ENCODE measurements around the gene RAET1L.
"Not testable (repeated sequence)": the region's sequence is repeated elsewhere in the genome, so short reads cannot be mapped to it uniquely, and the experiment has no call there.

Gene RAET1L

DNA sequence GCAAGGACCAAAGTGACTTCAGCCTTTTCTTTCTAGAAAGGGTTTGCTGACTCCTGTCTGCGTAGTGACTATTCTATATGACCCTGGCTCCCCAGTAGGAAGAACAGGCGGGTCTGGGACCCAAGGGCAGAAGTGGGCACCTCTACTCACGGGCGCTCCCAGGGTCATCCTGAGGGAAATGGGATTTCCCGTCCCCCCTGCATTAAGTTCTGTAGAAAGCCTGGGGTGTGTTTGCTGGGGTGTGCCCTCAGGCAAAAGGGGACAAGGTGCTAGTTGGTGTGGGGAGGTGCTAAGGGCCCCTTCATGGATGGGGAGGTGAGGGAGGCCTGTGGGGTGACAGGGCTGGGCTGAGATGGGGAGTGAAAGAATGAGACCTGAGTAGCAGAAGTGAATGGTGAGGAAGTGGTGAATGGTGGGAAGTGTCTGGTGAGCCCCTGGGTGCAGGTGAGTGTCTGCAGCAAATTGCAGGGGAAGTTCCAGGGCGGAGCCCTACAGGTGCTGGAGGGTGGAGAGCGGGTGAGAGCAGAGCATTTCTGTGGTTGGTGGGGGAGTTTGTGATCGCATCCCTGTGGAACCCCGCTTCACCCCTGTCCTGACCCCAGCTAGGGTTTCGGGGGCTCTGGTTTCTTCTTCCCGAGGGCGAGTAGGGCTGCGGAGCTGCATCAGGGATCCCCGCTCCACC is 21.1 kb downstream of the RAET1L start:
- DNase-seq (ENCODE audit: low read depth), result peak; percentile 39
- TF ChIP-seq CTCF (IDR thresholded peaks at IDR 0.05; ENCODE audit: low read depth, low read length, missing control alignments), result no peak
- peak overlapping the region; percentile 44 for H3K4me3 ChIP-seq (ENCODE audit: low read depth, low read length)

DNA sequence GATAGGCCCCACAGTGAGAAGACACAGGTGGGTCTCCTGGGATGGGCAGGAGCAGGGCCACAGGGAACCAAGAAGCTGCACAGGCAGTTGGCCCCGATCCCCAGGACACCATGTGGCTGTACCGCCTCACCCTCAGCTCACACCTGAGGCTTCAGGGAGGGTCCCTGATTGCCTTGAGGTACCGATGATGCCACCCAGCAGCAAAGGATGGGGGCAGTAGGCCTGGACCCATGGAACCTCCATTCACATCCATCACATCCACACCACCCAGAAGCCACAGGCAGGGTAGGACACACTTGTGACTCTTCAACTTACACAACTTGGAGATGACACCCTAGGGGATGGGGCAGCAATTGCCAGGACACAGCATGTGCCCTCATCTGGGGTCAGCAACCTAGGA is 21.7 kb downstream of the RAET1L start:
- not testable (repeated sequence) for DNase-seq (ENCODE audit: low read depth); H3K4me3 ChIP-seq (ENCODE audit: low read depth, low read length)

DNA sequence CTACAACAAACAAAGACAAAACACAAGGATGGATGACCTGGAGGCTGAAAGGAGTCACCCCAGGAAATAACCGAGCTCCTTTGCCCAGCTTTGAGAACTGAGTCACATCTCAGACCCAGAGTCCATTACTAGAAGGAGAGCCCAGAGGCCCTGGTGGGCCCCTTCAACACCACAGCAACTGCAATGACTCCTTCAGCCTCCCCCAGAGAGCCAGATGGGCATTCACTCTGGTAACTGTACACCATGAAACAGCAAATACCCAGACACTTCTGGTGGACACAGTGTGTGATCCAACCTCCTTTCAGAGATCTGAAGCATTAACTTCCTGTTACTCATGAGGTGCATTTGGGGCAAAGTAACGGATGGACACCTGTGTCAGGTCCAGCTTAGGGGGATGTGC is 22.6 kb downstream of the RAET1L start:
- no peak for TF ChIP-seq CTCF (IDR thresholded peaks at IDR 0.05; ENCODE audit: low read depth, low read length, missing control alignments)
- no peak overlapping the region for H3K4me3 ChIP-seq (ENCODE audit: low read depth, low read length)
- DNase-seq (ENCODE audit: low read depth), result no peak

DNA sequence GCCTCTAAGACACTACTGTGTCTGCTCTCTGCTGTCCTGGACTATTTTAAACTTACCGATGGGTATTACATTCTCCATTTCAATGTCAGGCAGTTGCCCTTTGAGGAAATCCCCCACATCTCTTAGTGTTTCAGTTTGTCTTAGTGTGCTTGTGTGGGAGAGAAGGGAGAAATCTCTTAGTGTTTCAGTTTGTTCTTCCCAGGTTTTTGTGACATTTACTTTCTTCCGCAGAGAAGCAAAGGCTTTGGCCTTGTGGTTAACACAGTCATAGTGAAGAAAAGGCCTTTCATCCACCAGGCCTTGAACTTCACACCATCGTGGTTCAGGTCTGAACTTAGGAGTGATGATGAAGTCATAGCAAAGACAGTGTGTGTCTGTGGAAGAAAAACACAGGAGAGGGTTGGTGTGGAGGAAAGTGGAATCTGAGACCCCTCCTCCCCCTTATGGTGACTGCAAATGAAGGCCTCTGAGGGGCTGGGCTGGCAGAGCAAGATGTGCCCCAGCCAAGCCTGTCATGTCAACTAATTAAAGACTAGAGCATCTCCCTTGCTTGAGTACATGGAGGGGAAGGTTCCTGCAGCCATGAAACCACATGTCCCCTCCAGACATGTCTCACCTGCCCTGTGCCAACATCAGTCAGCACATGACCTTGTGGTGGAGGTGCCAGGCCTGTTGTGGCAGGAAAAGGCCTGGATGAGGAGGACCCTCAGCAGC is 23.9 kb downstream of the RAET1L start:
- no peak overlapping the region for H3K4me3 ChIP-seq (ENCODE audit: low read depth, low read length)
- no peak for TF ChIP-seq CTCF (IDR thresholded peaks at IDR 0.05; ENCODE audit: low read depth, low read length, missing control alignments)
- peak; percentile 56 for DNase-seq (ENCODE audit: low read depth)

- H3K4me3 ChIP-seq (ENCODE audit: low read depth, low read length), result no peak overlapping the region
- no peak for DNase-seq (ENCODE audit: low read depth)
- no peak for TF ChIP-seq CTCF (IDR thresholded peaks at IDR 0.05; ENCODE audit: low read depth, low read length, missing control alignments)
These were observed 25.7 kb downstream of the RAET1L start for GRCh38 chr6:149999636-150000035.

- DNase-seq (ENCODE audit: low read depth), result no peak
- TF ChIP-seq CTCF (IDR thresholded peaks at IDR 0.05; ENCODE audit: low read depth, low read length, missing control alignments), result no peak
- H3K4me3 ChIP-seq (ENCODE audit: low read depth, low read length), result no peak overlapping the region
These were observed 29.4 kb downstream of the RAET1L start for GRCh38 chr6:149995971-149996370.

GRCh38 chr6:149995235-149995750 is 30.0 kb downstream of the RAET1L start:
- TF ChIP-seq CTCF (IDR thresholded peaks at IDR 0.05; ENCODE audit: low read depth, low read length, missing control alignments), result no peak
- H3K4me3 ChIP-seq (ENCODE audit: low read depth, low read length), result no peak overlapping the region
- no peak for DNase-seq (ENCODE audit: low read depth)

Data from GM12864 (cell line).